ENCODE measurements around the gene CITED2.
"Not testable (repeated sequence)": the region's sequence is repeated elsewhere in the genome, so short reads cannot be mapped to it uniquely, and the experiment has no call there.

The CITED2 gene
- total RNA-seq: 55.6 to 67.4 reads per million in 2 donors

- peak; percentile 82 for DNase-seq
Measured at GRCh38 chr6:139374357-139375225, at the start of gene CITED2. TSS of gene CITED2 (minus strand) at chr6:139374648. CDS start at chr6:139373944, 704 bp downstream.

- DNase-seq: no peak
Measured at GRCh38 chr6:139423037-139423703, 48.7 kb upstream of the CITED2 start.

GRCh38 chr6:139422105-139423036, 47.9 kb upstream of the CITED2 start:
- DNase-seq: no peak

- DNase-seq: no peak
Measured at GRCh38 chr6:139418481-139419132, 44.2 kb upstream of the CITED2 start.

GRCh38 chr6:139416146-139416545, 41.7 kb upstream of the CITED2 start:
- DNase-seq: no peak

GRCh38 chr6:139415365-139415764, 40.9 kb upstream of the CITED2 start:
- no peak for DNase-seq

GRCh38 chr6:139412103-139412502, 37.7 kb upstream of the CITED2 start:
- not testable (repeated sequence) for DNase-seq

GRCh38 chr6:139409026-139409425, 34.6 kb upstream of the CITED2 start:
- DNase-seq: no peak

GRCh38 chr6:139407718-139408222, 33.3 kb upstream of the CITED2 start:
- DNase-seq: no peak

GRCh38 chr6:139406577-139407343, 32.3 kb upstream of the CITED2 start:
- DNase-seq: no peak

GRCh38 chr6:139402876-139403386, 28.5 kb upstream of the CITED2 start:
- DNase-seq: no peak

- no peak for DNase-seq
Measured at GRCh38 chr6:139398658-139399057, 24.2 kb upstream of the CITED2 start.

- no peak for DNase-seq
Measured at GRCh38 chr6:139395891-139396301, 21.4 kb upstream of the CITED2 start.

GRCh38 chr6:139395371-139395770, 20.9 kb upstream of the CITED2 start:
- no peak for DNase-seq

GRCh38 chr6:139394027-139394649, 19.7 kb upstream of the CITED2 start:
- DNase-seq: no peak

GRCh38 chr6:139392794-139393193, 18.3 kb upstream of the CITED2 start:
- DNase-seq: no peak

- no peak for DNase-seq
Measured at GRCh38 chr6:139391709-139392108, 17.3 kb upstream of the CITED2 start.

GRCh38 chr6:139390447-139390846, 16.0 kb upstream of the CITED2 start:
- no peak for DNase-seq

GRCh38 chr6:139388384-139388783, 13.9 kb upstream of the CITED2 start:
- DNase-seq: no peak

- DNase-seq: no peak
Measured at GRCh38 chr6:139386404-139386803, 12.0 kb upstream of the CITED2 start.
